HepG2 (cell line): Measurements from ENCODE around the gene GPR15. TPM values are rescaled to one million over a fixed set of nuclear protein-coding genes. Genes with fewer than 3 reads are reported as not detected.

Experiments used
- ATAC-seq: fragments of 200-7000 bp; cut with Tn5 transposase; 3 replicates; pipeline ENCODE4 v1.9.1; 2020; ENCODE audit warnings: mild to moderate bottlenecking, moderate library complexity
- BruUV-seq: library from RNA; stranded (reverse); fragments of 400-500 nt; replicated peaks from 2 replicates; lab custom pipeline; 2021; lab: Mats Ljungman, UMichigan
- CTCF ChIA-PET: fragments of 300-600 bp; formaldehyde crosslinking; extraction: SDS; loops from one replicate; lab custom pipeline; 2021; ENCODE audit warnings: low total read pairs, inconsistent platforms, low intra/inter-chr PET ratio; lab: Yijun Ruan, JAX
- POLR2A ChIA-PET: fragments of 350-600 bp; sonication (Branson Sonifier 250); formaldehyde crosslinking; loops from one replicate; lab custom pipeline; 2020; ENCODE audit warnings: antibody characterized with exemption, inconsistent platforms; lab: Yijun Ruan, JAX
- DNase-seq: peaks from one replicate; pipeline ENCODE4 v3.0.0-alpha.2; 2015; ENCODE audit warnings: low spot score
- FAIRE-seq: peaks from 3 replicates; lab custom pipeline; 2011; peaks lifted over from hg19 to GRCh38; lab: Jason Lieb, UNC
- H2AFZ ChIP-seq: one replicate; pipeline ENCODE4 v1.6.1; 2011; ENCODE audit warnings: low read length, inconsistent platforms
- H3K27ac ChIP-seq: fragments of 300-600 bp; 3 replicates; pipeline ENCODE4 v1.8.0; 2011; ENCODE audit warnings: mixed run types, mild to moderate bottlenecking, mixed read lengths, low read length, inconsistent platforms; ENCODE audit not compliant: insufficient read depth; ENCODE audit errors: extremely low read length
- H3K27me3 ChIP-seq, 2 experiments: fragments of 200-600 bp in 1 of 2; 2 replicates in 1 of 2; 3 replicates in 1 of 2; pipeline versions ENCODE4 v1.6.0 to v1.8.0; 2011; ENCODE audit warnings: low read length in 2 of 2, mild to moderate bottlenecking in 2 of 2, moderate library complexity in 2 of 2, inconsistent platforms in 1 of 2; ENCODE audit not compliant: insufficient read depth in 2 of 2, control insufficient read depth in 1 of 2
- H3K36me3 ChIP-seq, 2 experiments: fragments of 200-600 bp in 1 of 2; replicated peaks in 1 of 2; 2 replicates in 1 of 2; 3 replicates in 1 of 2; pipeline versions ENCODE4 v1.5.1 to v1.8.0; 2011; ENCODE audit warnings: low read length in 2 of 2, inconsistent platforms in 1 of 2; ENCODE audit not compliant: insufficient read depth in 2 of 2, control insufficient read depth in 1 of 2
- H3K4me1 ChIP-seq: 2 replicates; pipeline ENCODE4 v1.5.1; 2012; ENCODE audit warnings: low read length, inconsistent platforms; ENCODE audit not compliant: insufficient read depth
- H3K4me2 ChIP-seq: 2 replicates; pipeline ENCODE4 v1.6.0; 2011; ENCODE audit warnings: low read depth, low read length, inconsistent platforms
- H3K4me3 ChIP-seq, 3 experiments: fragments of 200-600 bp in 1 of 3; sonication (generic), shearing (Covaris generic) in 1 of 3; replicated peaks in 1 of 3; 2 replicates each; pipeline ENCODE4 v1.5.1; 2011 to 2016; ENCODE audit warnings: low read length in 3 of 3, inconsistent platforms in 2 of 3, low read depth in 2 of 3, mild to moderate bottlenecking in 2 of 3, control low read depth in 1 of 3, mixed read lengths in 1 of 3; ENCODE audit not compliant: insufficient read depth in 1 of 3
- H3K79me2 ChIP-seq: one replicate; pipeline ENCODE4 v1.6.1; 2011; ENCODE audit warnings: low read length, inconsistent platforms; ENCODE audit not compliant: insufficient read depth
- H3K9ac ChIP-seq: 2 replicates; pipeline ENCODE4 v1.6.0; 2011; ENCODE audit warnings: mild to moderate bottlenecking, low read depth, low read length, inconsistent platforms; ENCODE audit not compliant: insufficient read depth
- H3K9me3 ChIP-seq: 2 replicates; pipeline ENCODE4 v1.5.1; 2012; ENCODE audit warnings: mild to moderate bottlenecking, low read length
- H4K20me1 ChIP-seq: 2 replicates; pipeline ENCODE4 v1.6.0; 2011; ENCODE audit warnings: inconsistent platforms, mild to moderate bottlenecking, low read length, moderate library complexity; ENCODE audit not compliant: insufficient read depth
- BCLAF1 ChIP-seq: fragments of 450-650 bp; IDR thresholded peaks from 2 replicates; pipeline ENCODE4 v1.6.1; 2017; ENCODE audit warnings: mild to moderate bottlenecking
- ISL2 ChIP-seq: sonication (generic); formaldehyde crosslinking; IDR thresholded peaks from 2 replicates; pipeline ENCODE4 v1.5.0; 2020; ENCODE audit warnings: missing genetic modification reagents
- MEIS2 ChIP-seq: sonication (generic); formaldehyde crosslinking; IDR thresholded peaks from 2 replicates; pipeline ENCODE4 v1.9.0; 2021; ENCODE audit warnings: mild to moderate bottlenecking, missing genetic modification reagents
- PCBP1 ChIP-seq: fragments of 200-400 bp; formaldehyde crosslinking; IDR thresholded peaks from 2 replicates; pipeline ENCODE4 v1.6.1; 2017; ENCODE audit warnings: mild to moderate bottlenecking, low read depth, low read length, borderline replicate concordance
- PPARG ChIP-seq: conservative IDR thresholded peaks from 2 replicates; pipeline ENCODE4 v1.6.1; 2016; ENCODE audit warnings: missing biosample characterization, missing genetic modification reagents
- PRPF4 ChIP-seq: fragments of 200-400 bp; formaldehyde crosslinking; IDR thresholded peaks from 2 replicates; pipeline ENCODE4 v1.6.1; 2016; ENCODE audit warnings: low read length, low read depth; ENCODE audit not compliant: poor library complexity, severe bottlenecking
- RCOR2 ChIP-seq: IDR thresholded peaks from 2 replicates; pipeline ENCODE4 v1.6.1; 2016; ENCODE audit warnings: missing biosample characterization, missing genetic modification reagents
- U2AF1 ChIP-seq: fragments of 200-400 bp; formaldehyde crosslinking; optimal IDR thresholded peaks from 2 replicates; pipeline ENCODE3; 2017; ENCODE audit warnings: mild to moderate bottlenecking, low read depth, low read length
- ZBTB2 ChIP-seq: sonication (generic); formaldehyde crosslinking; IDR thresholded peaks from 2 replicates; pipeline ENCODE4 v1.8.0; 2022; ENCODE audit warnings: low read depth, missing genetic modification reagents
- ZNF253 ChIP-seq: sonication (generic); formaldehyde crosslinking; IDR thresholded peaks from 2 replicates; pipeline ENCODE4 v1.8.0; 2022; ENCODE audit warnings: mild to moderate bottlenecking, missing genetic modification reagents, borderline replicate concordance
- ZSCAN20 ChIP-seq: sonication (generic); formaldehyde crosslinking; IDR thresholded peaks from 2 replicates; pipeline ENCODE4 v1.4.0; 2020; ENCODE audit warnings: missing genetic modification reagents, mild to moderate bottlenecking, borderline replicate concordance
- WGBS: methylation state at CpG from one replicate; pipeline ENCODE4 v1.1.6; 2017; ENCODE audit warnings: low lambda C conversion rate; 5-methylcytosine and 5-hydroxymethylcytosine counted together
- in situ Hi-C: cut with HindIII; loops from 2 replicates; pipeline ENCODE4 v1.10.0; 2017; ENCODE audit warnings: low pct_unique_long_range_greater_than_20kb; ENCODE audit not compliant: extremely low pct_ligation_motif_present
- intact Hi-C: fragments of 100-400 bp; cut with micrococcal nuclease; formaldehyde crosslinking; loops from one replicate; pipeline ENCODE4 v1.10.0; 2022; ENCODE audit not compliant: unreplicated experiment
- polyA plus RNA-seq, 8 experiments: library from polyadenylated mRNA; depleted of rRNA in 3 of 8; stranded (reverse) in 7 of 8; unstranded in 1 of 8; fragments of >200 nt; fragmentation: Illumina TruSeq in 4 of 8; extraction: Trizol in 4 of 8; gene quantifications; 2 replicates each; pipeline versions ENCODE4 v1.2.1 to v1.2.3, GENCODE V29; 2011 to 2016; ENCODE audit warnings: low read depth in 4 of 8, missing spikeins in 1 of 8, mixed read lengths in 1 of 8; ENCODE audit not compliant: insufficient read depth in 1 of 8
- total RNA-seq, 5 experiments: library from RNA; depleted of rRNA; stranded (reverse); fragments of >200 nt; fragmentation: Illumina TruSeq; extraction: Trizol; gene quantifications; 2 replicates each; pipeline ENCODE4 v1.2.3, GENCODE V29; 2016; ENCODE audit warnings: low read depth in 1 of 5
- TF ChIP-seq, protein P1 (sequence below): sonication (generic); formaldehyde crosslinking; IDR thresholded peaks from 2 replicates; pipeline ENCODE4 v1.4.0; 2020; ENCODE audit warnings: missing genetic modification reagents, borderline replicate concordance

GPR15 gene
- total and polyA plus RNA-seq, 2 of the 13 experiments (the other 11 are each of a cell fraction or from before 2014, with no cell fraction given): not detected

GRCh38 chr3:98550833-98551232 is 19.1 kb downstream of the GPR15 start (continued):
- TF ChIP-seq, protein P1, sequence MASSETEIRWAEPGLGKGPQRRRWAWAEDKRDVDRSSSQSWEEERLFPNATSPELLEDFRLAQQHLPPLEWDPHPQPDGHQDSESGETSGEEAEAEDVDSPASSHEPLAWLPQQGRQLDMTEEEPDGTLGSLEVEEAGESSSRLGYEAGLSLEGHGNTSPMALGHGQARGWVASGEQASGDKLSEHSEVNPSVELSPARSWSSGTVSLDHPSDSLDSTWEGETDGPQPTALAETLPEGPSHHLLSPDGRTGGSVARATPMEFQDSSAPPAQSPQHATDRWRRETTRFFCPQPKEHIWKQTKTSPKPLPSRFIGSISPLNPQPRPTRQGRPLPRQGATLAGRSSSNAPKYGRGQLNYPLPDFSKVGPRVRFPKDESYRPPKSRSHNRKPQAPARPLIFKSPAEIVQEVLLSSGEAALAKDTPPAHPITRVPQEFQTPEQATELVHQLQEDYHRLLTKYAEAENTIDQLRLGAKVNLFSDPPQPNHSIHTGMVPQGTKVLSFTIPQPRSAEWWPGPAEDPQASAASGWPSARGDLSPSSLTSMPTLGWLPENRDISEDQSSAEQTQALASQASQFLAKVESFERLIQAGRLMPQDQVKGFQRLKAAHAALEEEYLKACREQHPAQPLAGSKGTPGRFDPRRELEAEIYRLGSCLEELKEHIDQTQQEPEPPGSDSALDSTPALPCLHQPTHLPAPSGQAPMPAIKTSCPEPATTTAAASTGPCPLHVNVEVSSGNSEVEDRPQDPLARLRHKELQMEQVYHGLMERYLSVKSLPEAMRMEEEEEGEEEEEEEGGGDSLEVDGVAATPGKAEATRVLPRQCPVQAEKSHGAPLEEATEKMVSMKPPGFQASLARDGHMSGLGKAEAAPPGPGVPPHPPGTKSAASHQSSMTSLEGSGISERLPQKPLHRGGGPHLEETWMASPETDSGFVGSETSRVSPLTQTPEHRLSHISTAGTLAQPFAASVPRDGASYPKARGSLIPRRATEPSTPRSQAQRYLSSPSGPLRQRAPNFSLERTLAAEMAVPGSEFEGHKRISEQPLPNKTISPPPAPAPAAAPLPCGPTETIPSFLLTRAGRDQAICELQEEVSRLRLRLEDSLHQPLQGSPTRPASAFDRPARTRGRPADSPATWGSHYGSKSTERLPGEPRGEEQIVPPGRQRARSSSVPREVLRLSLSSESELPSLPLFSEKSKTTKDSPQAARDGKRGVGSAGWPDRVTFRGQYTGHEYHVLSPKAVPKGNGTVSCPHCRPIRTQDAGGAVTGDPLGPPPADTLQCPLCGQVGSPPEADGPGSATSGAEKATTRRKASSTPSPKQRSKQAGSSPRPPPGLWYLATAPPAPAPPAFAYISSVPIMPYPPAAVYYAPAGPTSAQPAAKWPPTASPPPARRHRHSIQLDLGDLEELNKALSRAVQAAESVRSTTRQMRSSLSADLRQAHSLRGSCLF: no peak
- TF ChIP-seq U2AF1: no peak
- no peak for TF ChIP-seq MEIS2 (CRISPR knock-in tag)
- TF ChIP-seq PRPF4: no peak
- TF ChIP-seq, all 625 proteins: peak for 0

GRCh38 chr3:98551236-98551635 is 19.5 kb downstream of the GPR15 start:
- Histone ChIP-seq H3K9me3 (no peaks in the 10 kb centered on the region), H3K27me3 (no peaks in the 10 kb centered on the region), H3K4me3 (no peak overlapping the region), H3K79me2 (no peaks in the 10 kb centered on the region), H3K4me2 (no peak overlapping the region), H3K9ac (no peak overlapping the region), H3K4me1 (no peaks in the 10 kb centered on the region), H2AFZ (no peak overlapping the region), H3K27ac (no peak overlapping the region), H3K36me3 (no peaks in the 10 kb centered on the region), H4K20me1 (no peaks in the 10 kb centered on the region)
- CTCF ChIA-PET: no interaction called here
- FAIRE-seq (no peak), ATAC-seq (no peak), DNase-seq (no peak)
- BruUV-seq: no TSS peak
- WGBS: 25% methylated on average over 2 of the region's 2 CpGs
- in situ Hi-C loops: loop anchor here (25.0 kb wide), 1 partner anchor 514 kb away; the partner anchor contains the start of gene GABRR3
- intact Hi-C loops: no loop called here
- TF ChIP-seq RCOR2 (no peak), ZNF253 (CRISPR knock-in tag) (no peak), PPARG (CRISPR knock-in tag) (no peak), PCBP1 (no peak), ISL2 (CRISPR knock-in tag) (no peak), ZSCAN20 (CRISPR knock-in tag) (no peak), ZBTB2 (CRISPR knock-in tag) (no peak), BCLAF1 (no peak)
- POLR2A ChIA-PET: no interaction called here
